Measurements from ENCODE around the gene CLDN9.

Gene CLDN9

GRCh38 chr16:3012828-3013420 lies at the start of gene CLDN9:
Gene CLDN9 (plus strand): TSS chr16:3012923. CDS start chr16:3013363, 440 bp downstream.
- H3K4me3 Mint-ChIP-seq, result no peak within 1 kb of the TSS

GRCh38 chr16:2963074-2963722 lies 49.5 kb upstream of the CLDN9 start:
- peaks cover 39% of the 10 kb centered on the region for H3K4me1 Mint-ChIP-seq (ENCODE audit: low read depth)
- H3K27ac Mint-ChIP-seq, result no peak overlapping the region
- peaks cover 6% of the 10 kb centered on the region for H3K36me3 Mint-ChIP-seq (ENCODE audit: low read depth)
- peaks cover 86% of the 10 kb centered on the region for H3K27me3 Mint-ChIP-seq
- intact Hi-C loops (cut with micrococcal nuclease), result no loop called here
- peak overlapping the region; percentile 57 for H3K4me3 Mint-ChIP-seq
- no peaks in the 10 kb centered on the region for H3K9me3 Mint-ChIP-seq

More at GRCh38 chr16:3012828-3013420, at the start of gene CLDN9:
- Mint-ChIP-seq H3K36me3 (ENCODE audit: low read depth) (no peaks in the 10 kb centered on the region), H3K9me3 (no peaks in the 10 kb centered on the region), H3K27ac (no peak within 1 kb of the TSS), H3K4me1 (ENCODE audit: low read depth) (peaks cover 19% of the 10 kb centered on the region), H3K27me3 (peaks cover 64% of the 10 kb centered on the region)
- intact Hi-C loops (cut with micrococcal nuclease), result no loop called here

GRCh38 chr16:2963723-2964474 lies 48.8 kb upstream of the CLDN9 start, which contains the start of gene KREMEN2:
Gene KREMEN2 (plus strand): TSS chr16:2964275. CDS start chr16:2964521, 246 bp downstream.
- H3K4me3 Mint-ChIP-seq, result peak within 1 kb of the TSS; percentile 57
- peaks cover 46% of the 10 kb centered on the region for H3K4me1 Mint-ChIP-seq (ENCODE audit: low read depth)
- intact Hi-C loops (cut with micrococcal nuclease), result no loop called here
- H3K27ac Mint-ChIP-seq, result no peak within 1 kb of the TSS
- H3K27me3 Mint-ChIP-seq, result peaks cover 86% of the 10 kb centered on the region
- no peaks in the 10 kb centered on the region for H3K9me3 Mint-ChIP-seq
- peaks cover 6% of the 10 kb centered on the region for H3K36me3 Mint-ChIP-seq (ENCODE audit: low read depth)

GRCh38 chr16:2964475-2965336 lies 48.0 kb upstream of the CLDN9 start:
- Mint-ChIP-seq H3K27ac (no peak overlapping the region), H3K4me3 (peak overlapping the region; percentile 57), H3K27me3 (peaks cover 79% of the 10 kb centered on the region), H3K36me3 (ENCODE audit: low read depth) (peaks cover 6% of the 10 kb centered on the region), H3K4me1 (ENCODE audit: low read depth) (peaks cover 46% of the 10 kb centered on the region), H3K9me3 (no peaks in the 10 kb centered on the region)
- intact Hi-C loops (cut with micrococcal nuclease), result no loop called here

- H3K36me3 Mint-ChIP-seq (ENCODE audit: low read depth), result peaks cover 20% of the 10 kb centered on the region
- H3K9me3 Mint-ChIP-seq, result no peaks in the 10 kb centered on the region
- H3K27ac Mint-ChIP-seq, result no peak overlapping the region
- H3K4me3 Mint-ChIP-seq, result no peak overlapping the region
- H3K4me1 Mint-ChIP-seq (ENCODE audit: low read depth), result peaks cover 56% of the 10 kb centered on the region
- peaks cover 64% of the 10 kb centered on the region for H3K27me3 Mint-ChIP-seq
- intact Hi-C loops (cut with micrococcal nuclease), result no loop called here
These were observed 46.5 kb upstream of the CLDN9 start for GRCh38 chr16:2966043-2966807.

- Mint-ChIP-seq H3K4me1 (ENCODE audit: low read depth) (peaks cover 58% of the 10 kb centered on the region), H3K36me3 (ENCODE audit: low read depth) (peaks cover 25% of the 10 kb centered on the region), H3K4me3 (no peak overlapping the region), H3K9me3 (no peaks in the 10 kb centered on the region), H3K27me3 (peaks cover 59% of the 10 kb centered on the region), H3K27ac (no peak overlapping the region)
- intact Hi-C loops (cut with micrococcal nuclease), result no loop called here
These were observed 45.9 kb upstream of the CLDN9 start for GRCh38 chr16:2966808-2967191.

- Mint-ChIP-seq H3K36me3 (ENCODE audit: low read depth) (peaks cover 30% of the 10 kb centered on the region), H3K4me3 (no peak overlapping the region), H3K9me3 (no peaks in the 10 kb centered on the region), H3K27me3 (peaks cover 54% of the 10 kb centered on the region), H3K27ac (no peak overlapping the region), H3K4me1 (ENCODE audit: low read depth) (peaks cover 58% of the 10 kb centered on the region)
- intact Hi-C loops (cut with micrococcal nuclease), result no loop called here
These were observed 45.5 kb upstream of the CLDN9 start for GRCh38 chr16:2967211-2967631.

- Mint-ChIP-seq H3K4me1 (ENCODE audit: low read depth) (peaks cover 55% of the 10 kb centered on the region), H3K4me3 (peak overlapping the region; percentile 86), H3K27me3 (peaks cover 49% of the 10 kb centered on the region), H3K9me3 (no peaks in the 10 kb centered on the region), H3K36me3 (ENCODE audit: low read depth) (peaks cover 35% of the 10 kb centered on the region), H3K27ac (peak overlapping the region; percentile 71)
- intact Hi-C loops (cut with micrococcal nuclease), result no loop called here
These were observed 45.0 kb upstream of the CLDN9 start for GRCh38 chr16:2967721-2968161.

- peak overlapping the region; percentile 86 for H3K4me3 Mint-ChIP-seq
- peaks cover 41% of the 10 kb centered on the region for H3K36me3 Mint-ChIP-seq (ENCODE audit: low read depth)
- peaks cover 52% of the 10 kb centered on the region for H3K4me1 Mint-ChIP-seq (ENCODE audit: low read depth)
- H3K27me3 Mint-ChIP-seq, result peaks cover 46% of the 10 kb centered on the region
- intact Hi-C loops (cut with micrococcal nuclease), result no loop called here
- H3K9me3 Mint-ChIP-seq, result no peaks in the 10 kb centered on the region
- H3K27ac Mint-ChIP-seq, result peak overlapping the region; percentile 71
These were observed 44.4 kb upstream of the CLDN9 start for GRCh38 chr16:2968368-2968737.

- Mint-ChIP-seq H3K9me3 (no peaks in the 10 kb centered on the region), H3K27ac (peak within 1 kb of the TSS; percentile 84), H3K4me3 (peak within 1 kb of the TSS; percentile 86)
These were observed 43.8 kb upstream of the CLDN9 start, which contains the start of gene PAQR4 for GRCh38 chr16:2968738-2969544. Gene PAQR4 (plus strand): TSS chr16:2969348. CDS start chr16:2969675, 327 bp downstream.

GRCh38 chr16:2969545-2970521 lies 42.9 kb upstream of the CLDN9 start:
- no peaks in the 10 kb centered on the region for H3K9me3 Mint-ChIP-seq
- peaks cover 33% of the 10 kb centered on the region for H3K27me3 Mint-ChIP-seq
- H3K4me1 Mint-ChIP-seq (ENCODE audit: low read depth), result peaks cover 41% of the 10 kb centered on the region
- H3K27ac Mint-ChIP-seq, result peak overlapping the region; percentile 84
- peaks cover 56% of the 10 kb centered on the region for H3K36me3 Mint-ChIP-seq (ENCODE audit: low read depth)
- peak overlapping the region; percentile 86 for H3K4me3 Mint-ChIP-seq
- intact Hi-C loops (cut with micrococcal nuclease), result no loop called here

More at GRCh38 chr16:2968738-2969544, 43.8 kb upstream of the CLDN9 start, which contains the start of gene PAQR4:
- intact Hi-C loops (cut with micrococcal nuclease), result no loop called here
- Mint-ChIP-seq H3K4me1 (ENCODE audit: low read depth) (peaks cover 46% of the 10 kb centered on the region), H3K36me3 (ENCODE audit: low read depth) (peaks cover 47% of the 10 kb centered on the region), H3K27me3 (peaks cover 40% of the 10 kb centered on the region)

Measured in dendritic cell treated with granulocyte-macrophage colony-stimulating factor and Interleukin-4, amounts not matched to agents 40 ng/mL and 50 ng/mL, for 4 days (primary cell).